Measurements from ENCODE around the gene CLDN15.

GRCh38 chr7:101216001-101216859 is 21.4 kb downstream of the CLDN15 start:
- TF ChIP-seq CTCF (IDR thresholded peaks at IDR 0.05): no peak
- TF ChIP-seq POLR2A (IDR thresholded peaks at IDR 0.05): no peak
